ENCODE results near the gene SNX30.

Gene SNX30

DNA sequence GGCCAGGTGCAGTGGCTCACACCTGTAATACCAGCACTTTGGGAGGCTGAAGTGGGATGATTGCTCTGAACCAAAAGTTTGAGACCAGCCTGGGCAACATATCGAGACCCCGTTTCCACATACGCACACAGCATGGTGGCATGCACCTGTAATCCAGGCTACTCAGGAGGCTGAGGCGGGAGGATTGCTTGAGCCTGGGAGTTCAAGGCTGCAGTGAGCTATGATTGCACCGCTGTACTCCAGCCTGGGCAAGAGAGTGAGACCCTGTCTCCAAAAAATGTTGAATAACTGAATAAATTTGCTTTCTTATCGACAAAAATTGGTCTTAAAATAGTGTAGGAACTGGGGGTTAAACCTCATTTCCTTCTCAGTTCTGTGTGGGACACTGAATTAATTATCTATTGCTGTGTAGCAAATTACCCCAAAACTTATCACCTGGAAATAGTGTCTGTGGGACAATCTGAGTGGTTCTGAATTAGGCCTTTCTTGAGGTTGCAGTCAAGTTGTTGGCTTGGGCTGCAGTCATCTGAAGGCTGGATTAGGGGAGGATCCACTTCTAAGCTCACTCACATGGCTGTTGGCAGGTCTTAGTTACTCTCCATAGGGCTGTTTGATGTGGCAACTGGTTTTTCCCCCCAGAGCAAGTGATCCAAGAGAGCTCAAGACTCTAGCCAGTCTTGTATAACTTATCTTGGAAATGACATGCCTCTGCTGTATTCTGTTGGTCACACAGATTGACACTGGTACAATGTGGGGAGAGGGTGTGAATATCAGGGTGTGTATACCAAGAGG lies 2.0 kb downstream of the SNX30 start:
- FAIRE-seq: no peak

DNA sequence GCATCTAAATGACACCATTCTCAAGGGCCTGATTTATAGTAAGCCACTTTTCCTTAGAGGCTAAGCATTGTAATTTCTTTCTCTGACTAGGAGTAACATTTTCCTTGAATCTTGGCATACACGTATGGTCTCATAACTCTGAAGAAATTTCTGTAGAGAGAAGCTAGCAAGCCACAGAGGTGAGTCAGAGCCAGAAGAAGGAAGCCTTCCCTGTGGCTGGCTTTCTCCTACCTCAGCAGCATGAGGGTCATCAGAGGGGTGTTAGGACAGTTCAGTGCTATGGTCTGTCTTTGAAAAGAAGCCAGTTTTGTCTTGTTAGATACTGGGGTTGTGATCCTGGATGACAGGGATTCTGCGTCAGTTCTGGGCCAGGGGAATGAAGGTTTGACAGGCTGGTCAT lies 3.2 kb downstream of the SNX30 start:
- peak; percentile 65 for DNase-seq (ENCODE audit: low spot score)
- FAIRE-seq: no peak

More for the DNA sequence above, 2.0 kb downstream of the SNX30 start:
- DNase-seq (ENCODE audit: low spot score): no peak

DNA sequence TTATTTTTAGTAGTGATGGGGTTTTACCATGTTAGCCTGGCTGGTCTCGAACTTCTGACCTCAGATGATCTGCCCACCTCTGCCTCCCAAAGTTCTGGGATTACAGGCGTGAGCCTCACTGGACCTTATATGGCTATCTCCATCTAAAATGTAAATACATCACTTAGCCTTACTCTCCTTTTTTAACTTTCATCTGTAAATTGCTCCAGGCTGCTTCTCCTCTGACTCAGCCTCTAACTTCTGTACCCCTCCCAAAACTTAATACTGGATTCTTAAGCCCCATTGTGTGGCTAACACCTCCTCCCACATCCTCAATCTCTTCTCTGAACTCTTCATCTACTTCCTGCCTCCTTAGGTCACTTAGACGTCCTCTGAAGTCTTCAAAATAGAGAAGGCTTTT lies 4.0 kb downstream of the SNX30 start:
- DNase-seq (ENCODE audit: low spot score): peak; percentile 41

DNA sequence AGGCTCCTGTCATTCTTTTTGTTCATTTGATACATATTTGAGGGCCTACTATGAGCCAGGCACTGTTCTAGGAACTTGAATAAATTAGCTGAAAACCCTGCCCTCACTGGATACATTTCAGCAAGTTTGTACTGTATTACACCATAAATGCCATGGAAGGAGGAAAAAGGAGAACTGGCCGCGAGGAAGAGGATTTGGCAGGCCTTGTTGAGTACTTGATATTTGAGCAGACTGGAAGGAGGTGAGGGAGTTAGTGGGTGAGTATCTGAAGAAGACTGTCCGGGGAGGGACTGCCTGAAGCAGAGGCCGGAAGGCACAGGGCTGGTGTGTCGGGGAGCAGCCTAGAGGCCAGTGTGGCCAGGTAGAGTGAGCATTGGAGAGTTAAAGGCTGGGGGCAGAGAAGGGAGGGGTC lies 4.5 kb downstream of the SNX30 start:
- DNase-seq (ENCODE audit: low spot score): no peak
- FAIRE-seq: no peak

More for the DNA sequence above, 4.0 kb downstream of the SNX30 start:
- no peak for FAIRE-seq

DNA sequence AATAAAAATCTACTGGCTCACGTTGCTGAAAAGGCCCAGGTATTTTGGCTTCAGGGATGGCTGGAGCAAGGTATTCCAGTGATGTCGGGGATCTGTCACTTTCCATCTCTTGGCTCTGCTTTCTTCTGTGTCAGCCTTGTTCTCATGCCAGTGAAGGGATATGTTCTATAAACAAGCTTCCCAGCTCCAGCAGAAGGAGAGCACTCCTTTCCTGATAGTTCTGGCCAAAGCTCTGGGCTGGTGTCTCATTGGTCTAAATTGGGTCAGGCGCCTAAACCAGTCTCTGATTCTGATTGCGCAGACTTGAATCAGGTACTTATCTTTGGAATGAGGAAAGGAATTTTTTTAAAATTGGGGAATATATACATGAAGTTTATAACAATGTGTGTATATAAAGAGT lies 5.1 kb downstream of the SNX30 start:
- FAIRE-seq: no peak
- DNase-seq (ENCODE audit: low spot score): no peak

DNA sequence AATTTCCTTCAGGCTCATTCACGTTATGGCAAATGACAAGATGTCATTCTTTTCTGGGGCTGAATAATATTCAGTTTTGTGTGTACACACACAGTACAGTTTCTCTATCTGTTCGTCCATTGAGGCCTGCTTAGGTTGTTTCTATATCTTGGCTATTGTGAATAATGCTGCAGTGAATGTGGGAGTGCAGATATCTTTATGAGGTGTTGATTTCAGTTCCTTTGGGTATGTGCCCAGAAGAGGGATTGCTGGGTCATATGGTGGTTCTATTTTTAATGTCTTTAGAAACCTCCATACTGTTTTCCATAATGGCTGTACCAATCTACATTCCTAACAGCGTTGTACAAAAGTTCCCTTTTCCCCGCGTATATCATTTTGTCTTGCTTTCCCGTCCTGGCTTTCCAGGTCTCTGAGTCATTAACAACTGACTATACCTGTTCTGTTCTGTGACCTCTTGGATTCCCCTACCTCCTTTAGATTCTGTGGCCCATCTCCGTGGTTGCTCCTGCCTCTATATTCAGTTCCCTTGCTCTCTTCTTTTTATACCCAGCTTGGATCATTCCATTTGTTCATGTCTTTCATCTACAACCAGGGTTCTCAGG lies 6.8 kb downstream of the SNX30 start:
- FAIRE-seq: no peak

DNA sequence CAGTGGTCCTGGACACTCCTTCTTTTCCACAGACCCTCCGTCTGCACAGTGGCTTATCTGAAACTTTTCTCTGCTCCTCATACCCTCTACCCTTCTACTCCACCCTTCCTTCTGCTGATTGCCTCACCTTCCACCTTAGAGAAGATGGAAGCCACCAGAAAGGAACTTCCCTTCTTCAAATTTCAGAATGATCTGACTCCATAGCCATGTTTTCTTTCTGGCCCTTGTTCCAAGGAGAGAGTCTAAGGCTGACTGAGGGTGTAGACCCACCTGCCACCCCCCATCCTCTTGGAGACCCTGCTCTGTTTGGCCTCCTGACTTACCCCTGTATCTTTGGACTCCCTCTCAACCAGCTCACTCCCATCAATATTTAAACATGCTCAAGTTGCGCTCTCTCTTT lies 7.4 kb downstream of the SNX30 start:
- DNase-seq (ENCODE audit: low spot score) (no peak), FAIRE-seq (no peak)

More for the DNA sequence above, 6.8 kb downstream of the SNX30 start:
- DNase-seq (ENCODE audit: low spot score): no peak

DNA sequence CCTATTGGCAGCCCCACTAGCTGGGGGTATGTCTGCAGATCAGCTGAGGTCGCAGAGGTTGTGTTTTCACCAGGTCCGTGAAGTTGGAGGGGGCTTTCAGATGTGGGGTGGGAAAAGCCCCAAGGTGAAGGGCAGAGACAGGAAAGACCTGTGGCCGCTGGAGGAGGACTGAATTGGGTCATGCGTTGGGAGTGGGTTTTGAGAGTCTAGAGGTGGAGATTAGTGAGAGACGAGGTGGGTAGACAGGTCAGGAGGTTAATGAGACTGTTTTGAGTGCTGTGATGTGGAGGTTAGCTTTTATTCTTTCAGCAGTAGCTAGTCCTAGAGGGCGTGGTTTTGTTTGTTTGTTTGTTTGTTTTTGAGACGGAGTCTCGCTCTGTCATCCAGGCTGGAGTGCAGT lies 10.3 kb downstream of the SNX30 start:
- FAIRE-seq (no peak), DNase-seq (ENCODE audit: low spot score) (no peak)

DNA sequence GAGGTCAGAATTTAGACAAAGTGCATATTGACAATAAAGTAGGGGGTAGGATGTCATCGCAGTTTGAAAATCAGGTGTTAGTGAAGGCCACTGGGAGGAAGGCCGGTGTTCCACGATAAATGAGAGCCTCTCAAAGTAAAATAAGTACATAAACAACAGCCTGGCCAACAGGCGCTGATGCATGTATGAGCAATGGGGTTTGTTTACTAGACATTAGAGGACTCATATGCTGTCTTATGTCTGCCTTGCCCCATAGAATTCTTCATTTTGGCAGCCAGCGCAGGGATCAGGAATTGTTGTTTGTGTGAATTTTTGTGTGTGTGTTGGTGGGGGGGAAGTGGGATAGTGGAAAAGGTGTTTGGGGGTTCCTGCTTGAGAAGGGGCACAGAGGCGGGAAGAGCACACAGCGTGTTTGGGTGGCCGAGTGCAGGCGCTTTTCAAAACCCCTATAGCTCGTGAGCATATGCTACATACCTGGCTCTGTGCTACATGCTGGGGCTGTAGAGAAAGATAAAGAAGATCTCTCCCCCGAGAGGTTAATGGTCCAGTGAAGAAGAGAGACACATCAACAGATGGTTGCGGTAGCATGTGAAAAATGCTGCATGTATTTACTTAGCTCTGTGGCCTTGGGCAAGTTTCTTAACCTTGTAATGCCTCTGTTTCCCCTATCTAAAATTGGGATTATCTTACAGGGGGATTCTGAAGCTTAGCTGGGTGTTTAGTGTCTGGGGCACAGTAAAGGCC lies 11.5 kb downstream of the SNX30 start:
- FAIRE-seq: no peak
- DNase-seq (ENCODE audit: low spot score): no peak

DNA sequence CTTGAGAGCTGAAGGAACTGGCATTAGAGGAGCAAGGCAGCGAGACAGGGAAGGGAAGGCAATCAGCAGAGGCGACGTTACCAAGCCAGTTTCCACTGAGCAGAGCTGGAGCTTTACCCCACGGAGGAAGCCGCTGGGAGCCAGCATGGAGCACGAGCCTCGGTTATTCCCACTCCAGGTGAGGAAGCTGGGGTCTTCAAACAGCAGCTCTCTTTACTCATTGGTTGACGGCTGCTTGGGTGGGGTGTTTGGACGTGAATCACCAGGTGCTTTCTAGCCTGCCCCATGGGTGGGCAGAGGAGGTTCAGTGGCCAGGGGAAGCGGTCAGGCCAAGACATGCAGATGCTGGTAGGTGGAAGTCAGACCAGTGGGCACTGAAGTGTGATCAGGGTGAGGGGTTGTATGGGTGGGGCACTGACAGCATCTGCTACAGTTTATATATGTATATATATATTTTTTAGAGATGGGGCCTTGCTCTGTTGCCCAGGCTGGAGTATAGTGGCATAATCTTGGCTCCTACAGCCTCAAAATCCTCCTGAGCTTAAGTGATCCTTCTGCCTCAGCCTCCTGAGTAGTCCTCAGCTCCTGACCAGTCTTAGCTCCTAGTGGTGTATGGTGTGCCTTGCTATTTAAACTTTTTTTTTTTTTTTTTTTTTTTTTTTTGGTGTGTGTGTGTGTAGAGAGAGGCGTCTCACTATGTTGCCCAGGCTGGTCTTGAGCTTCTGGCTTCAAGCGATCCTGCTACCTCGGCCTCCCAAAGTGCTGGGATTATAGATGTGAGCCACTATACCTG lies 12.4 kb downstream of the SNX30 start:
- DNase-seq (ENCODE audit: low spot score) (no peak), FAIRE-seq (no peak)

DNA sequence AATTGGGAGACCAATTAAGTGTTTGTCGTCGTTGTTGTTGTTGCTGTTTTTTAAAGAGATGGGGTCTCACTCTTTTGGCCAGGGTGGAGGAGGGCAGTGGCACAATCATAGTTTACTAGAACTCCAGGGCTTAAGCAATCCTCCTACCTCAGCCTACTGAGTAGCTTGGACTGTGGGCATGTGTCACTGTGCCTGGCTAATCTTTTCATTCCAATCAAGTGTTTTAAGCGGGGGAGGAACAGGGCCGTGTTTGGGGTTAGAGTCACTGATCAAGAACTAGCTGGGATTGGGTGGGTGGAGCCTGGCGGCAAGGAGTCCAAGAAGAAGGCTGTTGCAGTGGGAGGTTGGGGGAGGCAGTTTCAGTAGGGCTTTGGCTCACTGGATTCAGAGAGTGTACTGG lies 13.8 kb downstream of the SNX30 start:
- DNase-seq (ENCODE audit: low spot score) (no peak), FAIRE-seq (no peak)

DNA sequence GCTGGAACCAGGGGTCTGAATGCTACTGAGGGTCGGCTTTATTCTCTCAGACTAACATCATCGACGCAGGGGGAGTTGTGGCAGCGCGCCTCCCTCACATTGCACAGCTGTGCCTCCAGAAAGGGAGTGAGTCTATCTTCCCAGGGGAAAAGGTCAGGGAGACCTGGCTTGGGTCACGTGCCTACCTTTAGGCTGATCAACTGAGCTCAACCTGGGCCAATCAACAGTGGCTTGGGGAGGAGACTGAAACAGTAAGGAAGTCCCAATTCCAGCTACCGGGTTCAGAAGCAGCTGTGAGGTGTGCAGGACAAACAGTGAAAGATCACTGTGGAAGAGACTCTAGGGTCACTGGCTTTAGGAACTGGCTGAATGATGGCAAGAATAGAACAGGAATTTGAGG lies 14.3 kb downstream of the SNX30 start:
- FAIRE-seq: no peak
- DNase-seq (ENCODE audit: low spot score): no peak

DNA sequence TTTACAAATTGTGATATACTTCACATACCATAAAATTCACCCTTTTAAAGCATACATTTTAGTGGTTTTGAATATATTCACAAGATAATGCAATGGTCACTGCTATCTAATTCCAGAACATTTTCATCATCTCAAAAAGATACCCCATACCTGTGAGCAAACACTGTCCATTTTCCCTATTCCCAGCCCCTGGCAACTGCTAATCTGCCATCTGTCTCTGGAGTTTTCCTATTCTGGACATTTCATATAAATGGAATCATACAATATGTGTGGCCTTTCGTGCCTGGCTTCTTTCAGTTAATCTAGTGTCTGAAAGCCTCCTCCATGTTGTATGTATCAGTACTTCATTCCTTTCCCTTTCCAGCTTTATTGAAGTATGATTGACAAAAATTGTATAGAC lies 14.7 kb downstream of the SNX30 start:
- no peak for FAIRE-seq
- no peak for DNase-seq (ENCODE audit: low spot score)

DNA sequence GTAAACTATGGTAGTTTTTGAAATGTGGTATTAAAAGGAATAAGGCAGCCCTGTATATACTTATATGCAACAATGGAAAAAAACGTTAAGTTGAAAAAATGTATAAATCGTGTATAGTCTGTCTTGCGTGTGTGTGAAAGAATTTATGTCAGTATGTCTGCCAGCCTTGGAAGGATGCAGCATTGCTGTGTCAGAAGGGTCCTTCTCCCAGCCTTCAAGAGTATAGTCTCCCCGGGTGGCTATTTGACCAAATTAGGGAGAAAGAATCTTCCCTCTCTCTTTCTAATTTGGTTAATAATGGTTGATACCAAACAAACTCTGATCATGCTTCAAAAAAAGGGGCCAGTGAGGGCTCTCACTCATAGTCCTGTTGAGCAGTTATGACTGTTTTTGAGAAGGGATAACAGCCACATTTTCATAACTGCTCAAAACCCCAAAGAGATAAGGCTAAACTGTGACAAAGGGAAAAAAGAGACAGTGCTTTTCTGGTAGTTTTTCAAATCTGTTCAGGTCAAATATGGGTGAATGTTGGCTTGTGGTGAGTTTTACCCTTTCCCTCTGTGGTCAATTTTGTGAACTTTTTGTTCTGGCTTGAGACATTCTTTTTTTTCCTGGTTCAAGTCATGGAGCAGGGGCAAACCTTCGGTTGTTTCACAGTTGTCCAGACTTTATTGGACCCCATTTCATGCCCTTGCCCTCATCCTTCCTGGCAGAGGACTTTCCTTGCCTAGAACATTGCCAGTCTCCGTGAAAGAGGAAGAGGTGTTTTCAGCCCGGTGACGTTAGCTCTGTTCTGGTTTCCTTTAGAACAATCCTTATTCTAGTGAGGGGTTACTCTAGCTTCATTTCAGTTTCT lies 21.0 kb downstream of the SNX30 start:
- FAIRE-seq (no peak), DNase-seq (ENCODE audit: low spot score) (no peak)

DNA sequence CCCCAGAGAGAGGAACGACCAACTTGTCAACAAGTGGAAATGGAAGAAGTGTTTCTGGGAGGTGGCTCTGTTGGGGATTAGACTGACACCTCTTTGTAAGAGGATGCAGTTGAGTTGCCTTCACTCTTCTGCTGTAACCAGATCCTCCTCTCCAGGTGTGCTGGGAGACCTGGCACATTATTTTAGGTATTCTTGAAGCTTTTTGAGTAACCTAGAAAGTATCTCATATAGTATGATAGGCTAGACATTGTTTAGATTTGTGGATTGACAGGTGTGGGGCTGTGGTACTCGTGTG lies 21.6 kb downstream of the SNX30 start:
- FAIRE-seq: no peak
- DNase-seq (ENCODE audit: low spot score): no peak

DNA sequence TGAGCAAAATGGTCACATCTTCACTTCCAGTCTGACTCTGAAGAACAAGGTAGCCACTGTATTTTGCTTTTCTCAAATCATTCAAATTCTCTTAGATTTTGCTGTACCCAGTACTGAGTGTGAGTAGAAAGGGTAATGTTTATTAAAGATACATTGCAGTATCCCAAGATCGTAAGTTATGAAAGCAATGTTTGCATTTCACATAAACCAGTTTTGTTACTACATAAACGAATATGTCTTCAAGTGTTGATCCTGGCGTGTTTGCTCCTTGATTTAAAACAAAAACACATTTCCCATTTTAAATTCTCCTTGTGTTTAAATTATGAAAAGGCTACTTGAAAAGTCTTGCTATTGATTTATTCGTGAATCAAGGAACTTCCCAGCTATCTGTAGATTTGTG lies 22.0 kb downstream of the SNX30 start:
- FAIRE-seq (no peak), DNase-seq (ENCODE audit: low spot score) (no peak)

DNA sequence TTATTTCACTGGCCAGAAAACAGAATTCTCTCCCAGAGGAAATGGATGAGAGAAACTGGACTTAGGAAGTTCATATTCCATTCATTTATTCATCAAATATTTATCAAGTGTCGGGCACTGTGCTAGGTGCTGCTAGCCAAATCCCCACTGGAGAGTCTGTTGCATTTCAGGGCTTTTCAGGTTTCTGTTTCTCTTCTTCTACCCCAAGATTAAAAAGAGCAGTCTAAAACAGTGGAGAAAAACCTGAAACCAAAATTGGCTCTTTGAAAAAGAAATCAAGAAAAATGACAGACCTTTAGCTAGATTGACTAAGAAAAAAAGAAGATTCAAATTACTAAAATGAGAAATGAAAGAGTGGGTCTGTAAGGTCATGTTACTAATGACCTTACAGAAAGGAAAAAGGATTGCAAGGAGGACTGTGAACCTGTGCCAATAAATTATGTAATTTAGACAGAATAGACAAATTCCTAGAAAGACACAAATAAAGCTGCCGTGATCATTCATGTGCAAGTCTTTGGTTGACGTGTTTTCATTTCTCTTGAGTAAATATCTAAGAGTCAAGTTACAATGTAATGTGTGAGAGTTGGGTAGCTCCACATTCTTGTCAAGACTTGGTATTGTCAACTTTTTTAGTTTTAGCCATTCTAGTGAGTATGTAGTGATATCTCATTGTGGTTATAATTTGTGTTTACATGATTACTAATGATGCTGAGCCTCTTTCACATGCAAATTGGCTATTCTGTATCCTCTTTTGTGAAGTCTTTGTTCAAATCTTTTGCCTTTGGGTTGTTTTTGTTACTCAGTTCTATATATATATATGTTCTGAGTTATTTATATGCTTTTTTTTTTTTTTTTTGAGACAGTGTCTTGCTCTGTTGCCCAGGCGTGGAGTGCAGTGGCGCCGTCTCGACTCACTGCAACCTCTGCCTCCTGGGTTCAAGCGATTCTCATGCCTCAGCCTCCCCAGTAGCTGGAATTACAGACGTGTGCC lies 23.7 kb downstream of the SNX30 start:
- DNase-seq (ENCODE audit: low spot score) (no peak), FAIRE-seq (no peak)

DNA sequence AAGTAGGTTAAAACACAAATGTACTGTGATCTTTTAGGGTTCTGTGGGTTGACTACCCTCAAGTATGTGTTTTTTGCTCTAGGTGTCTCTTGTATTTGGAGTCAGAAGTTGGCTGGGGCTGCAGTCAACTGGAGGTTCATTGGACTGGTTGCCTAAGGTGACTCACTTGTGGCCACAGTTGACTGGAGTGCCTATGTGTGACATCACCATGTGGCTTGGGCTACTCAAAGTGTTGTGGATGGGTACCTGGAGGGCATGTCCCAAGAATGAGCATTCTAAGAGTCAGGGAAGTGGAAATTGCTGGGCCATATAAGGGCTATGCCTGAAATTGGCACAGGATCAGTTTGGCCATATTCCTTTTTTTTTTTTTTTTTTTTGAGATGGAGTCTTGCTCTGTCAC lies 27.4 kb downstream of the SNX30 start:
- no peak for FAIRE-seq
- DNase-seq (ENCODE audit: low spot score): no peak

DNA sequence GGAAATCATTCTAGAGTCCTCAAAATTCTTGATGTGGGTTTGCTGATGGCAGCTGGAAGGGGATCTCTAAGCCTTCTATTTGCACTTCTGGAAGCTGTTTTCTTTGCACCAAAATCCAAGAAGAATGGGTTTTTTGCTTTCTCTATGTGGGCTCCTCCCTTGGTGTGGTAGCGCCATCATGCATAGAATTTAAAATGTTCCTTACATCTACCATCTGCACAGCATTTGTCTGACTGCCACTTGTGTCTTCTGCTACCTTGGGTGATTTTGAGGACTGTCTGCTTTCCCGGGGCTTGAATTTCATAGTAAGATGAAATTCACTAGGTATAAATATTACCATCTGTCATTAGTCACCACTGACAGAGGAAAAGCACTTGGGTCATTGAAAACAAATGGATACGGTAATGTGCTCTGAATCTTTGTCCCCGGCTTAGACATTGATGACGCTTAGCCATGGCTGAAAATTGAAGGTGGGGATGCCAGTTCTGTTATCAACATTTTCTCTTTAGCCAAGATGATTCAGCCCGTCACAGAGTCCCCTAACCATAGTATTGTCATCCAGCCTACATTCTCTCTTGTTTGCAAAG lies 30.0 kb downstream of the SNX30 start:
- FAIRE-seq (no peak), DNase-seq (ENCODE audit: low spot score) (no peak)
